ENCODE measurements around the gene PROZ.
A peak's percentile ranks its signal among the peaks of the same experiment; 100 is the strongest.

PROZ gene

DNA sequence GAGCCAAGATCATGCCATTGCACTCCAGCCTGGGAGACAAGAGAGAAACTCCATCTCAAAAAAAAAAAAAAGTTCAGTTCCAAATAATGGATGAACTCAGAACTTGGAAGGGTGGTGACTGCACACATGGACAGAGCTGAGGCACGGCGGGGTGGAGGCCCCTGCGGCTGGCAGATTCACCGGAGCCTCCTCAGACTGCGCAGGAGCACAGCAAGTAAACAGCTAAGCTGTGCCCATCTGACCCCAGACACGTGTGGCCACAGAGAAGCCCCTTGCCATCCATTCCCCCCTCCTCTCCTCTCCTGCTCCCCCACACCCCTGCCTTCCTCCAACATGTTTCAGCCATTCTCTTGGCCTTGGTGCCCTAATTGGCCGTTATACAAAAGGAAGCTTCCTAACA is 15.6 kb upstream of the PROZ start:
- DNase-seq: no peak

GRCh38 chr13:113143466-113144254 is 14.8 kb upstream of the PROZ start:
- DNase-seq: no peak

DNA sequence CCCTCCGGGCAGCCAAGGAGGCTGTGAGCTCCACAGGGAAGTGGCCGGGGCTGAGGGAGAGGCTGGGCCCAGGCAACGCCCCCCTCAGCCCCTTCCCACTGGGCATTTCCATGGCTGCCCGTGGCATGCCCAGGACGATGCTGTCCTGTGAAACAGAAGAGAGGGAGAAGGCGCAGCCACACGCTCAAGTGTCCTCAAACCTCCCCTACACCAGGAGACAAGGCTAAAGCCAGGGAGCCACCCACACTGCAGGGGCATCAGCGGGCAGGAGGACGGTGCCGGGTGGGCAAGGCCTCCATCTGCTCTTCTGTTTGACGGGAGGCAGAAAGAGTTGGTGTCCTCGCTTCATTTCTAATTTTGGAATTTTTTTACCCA is 14.2 kb upstream of the PROZ start:
- no peak for DNase-seq

GRCh38 chr13:113145496-113145895 is 13.0 kb upstream of the PROZ start:
- no peak for DNase-seq

DNA sequence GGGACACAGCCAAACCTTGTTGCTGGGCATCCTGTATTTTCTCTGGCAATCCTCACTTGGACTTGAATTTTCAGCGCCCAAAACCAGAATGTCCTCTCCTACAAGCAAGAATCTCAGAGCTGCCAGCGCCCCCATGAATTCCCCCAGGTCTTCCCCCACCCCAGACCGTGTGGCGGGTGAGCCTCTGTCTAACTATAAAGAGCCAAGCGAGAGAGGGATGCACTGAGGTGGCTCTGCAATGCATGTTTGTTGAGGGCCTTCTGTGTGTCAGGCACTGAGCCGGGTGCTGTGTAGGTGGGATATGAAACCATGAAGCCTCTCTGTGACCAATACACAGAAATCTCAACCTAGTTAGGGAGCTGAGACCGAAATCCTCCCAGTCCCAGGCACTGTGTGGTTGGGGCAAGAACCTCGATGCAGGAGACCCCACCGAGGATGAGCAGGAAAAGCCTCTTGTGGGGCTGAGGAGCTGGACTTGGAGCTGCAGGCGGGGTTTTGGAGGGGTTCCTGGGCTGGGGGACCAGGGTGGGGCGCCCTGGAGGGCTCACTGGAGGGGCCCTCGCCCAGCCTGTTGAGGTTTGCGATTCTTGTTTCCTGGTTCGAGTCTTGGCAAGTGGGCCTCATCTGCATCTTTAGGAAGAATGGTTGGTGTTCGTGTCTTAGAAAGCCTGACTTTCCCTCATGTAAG is 12.4 kb upstream of the PROZ start:
- no peak for DNase-seq

GRCh38 chr13:113146750-113147149 is 11.7 kb upstream of the PROZ start:
- no peak for DNase-seq

DNA sequence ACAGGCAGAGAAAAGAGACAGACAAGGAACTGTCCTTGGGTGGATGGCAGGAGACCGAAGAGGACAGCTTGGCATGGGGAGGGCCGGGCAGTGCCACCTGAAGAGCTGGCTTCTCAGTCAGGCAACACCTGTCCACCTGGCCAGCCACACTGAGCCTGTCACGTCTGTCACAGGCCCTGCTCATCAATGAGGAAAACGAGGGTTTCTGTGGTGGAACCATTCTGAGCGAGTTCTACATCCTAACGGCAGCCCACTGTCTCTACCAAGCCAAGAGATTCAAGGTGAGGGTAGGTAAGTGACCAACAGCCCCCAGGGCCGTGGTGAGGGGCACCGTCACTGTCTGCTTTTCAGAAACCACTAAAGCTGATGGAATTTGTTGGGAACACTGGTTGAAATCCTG is 11.2 kb upstream of the PROZ start:
- no peak for DNase-seq

- no peak for DNase-seq
These were observed 10.0 kb upstream of the PROZ start for GRCh38 chr13:113148407-113148806.

DNA sequence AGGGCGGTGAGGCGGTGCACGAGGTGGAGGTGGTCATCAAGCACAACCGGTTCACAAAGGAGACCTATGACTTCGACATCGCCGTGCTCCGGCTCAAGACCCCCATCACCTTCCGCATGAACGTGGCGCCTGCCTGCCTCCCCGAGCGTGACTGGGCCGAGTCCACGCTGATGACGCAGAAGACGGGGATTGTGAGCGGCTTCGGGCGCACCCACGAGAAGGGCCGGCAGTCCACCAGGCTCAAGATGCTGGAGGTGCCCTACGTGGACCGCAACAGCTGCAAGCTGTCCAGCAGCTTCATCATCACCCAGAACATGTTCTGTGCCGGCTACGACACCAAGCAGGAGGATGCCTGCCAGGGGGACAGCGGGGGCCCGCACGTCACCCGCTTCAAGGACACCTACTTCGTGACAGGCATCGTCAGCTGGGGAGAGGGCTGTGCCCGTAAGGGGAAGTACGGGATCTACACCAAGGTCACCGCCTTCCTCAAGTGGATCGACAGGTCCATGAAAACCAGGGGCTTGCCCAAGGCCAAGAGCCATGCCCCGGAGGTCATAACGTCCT is 9.4 kb upstream of the PROZ start:
- DNase-seq: no peak

DNA sequence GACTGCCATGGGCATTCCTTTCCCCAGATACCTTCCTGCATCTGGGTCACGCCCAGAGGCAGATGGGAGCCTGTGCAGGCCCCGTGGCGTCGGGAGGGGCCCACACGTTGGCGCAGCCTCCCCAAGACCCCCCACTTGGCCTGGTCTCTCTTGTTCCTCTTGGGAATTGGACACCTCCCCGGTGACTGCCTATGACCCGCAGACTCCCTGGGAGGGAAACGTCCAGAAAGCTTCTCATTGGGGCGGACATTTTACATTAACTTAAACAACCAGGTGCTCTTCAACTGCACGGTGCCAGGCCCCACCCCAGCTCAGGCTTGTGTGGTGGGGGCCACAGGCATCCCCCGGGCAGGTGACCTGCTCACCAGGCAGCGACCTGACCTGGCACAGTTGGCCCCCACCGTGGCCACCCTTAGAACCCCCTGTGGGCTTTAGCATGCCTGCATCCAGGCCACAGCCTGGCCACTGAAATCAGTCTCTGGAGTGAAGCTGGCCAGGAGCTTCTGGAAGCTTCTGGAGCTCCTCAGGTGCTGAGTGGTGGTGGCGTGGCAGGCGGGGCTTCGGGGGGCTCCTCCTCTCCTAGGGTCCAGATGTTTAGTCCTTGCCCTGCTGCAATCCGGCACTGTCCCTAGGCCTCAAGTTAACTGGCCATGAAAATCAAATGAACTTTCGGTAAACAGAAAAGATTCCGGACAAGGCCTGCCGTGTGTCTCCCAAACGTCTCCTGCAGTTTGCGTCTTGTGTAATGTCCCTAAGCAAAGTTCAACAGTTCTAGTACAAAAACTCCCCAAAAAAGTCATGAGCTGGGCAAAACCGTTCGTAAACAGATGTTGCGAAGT is 8.5 kb upstream of the PROZ start:
- no peak for DNase-seq

DNA sequence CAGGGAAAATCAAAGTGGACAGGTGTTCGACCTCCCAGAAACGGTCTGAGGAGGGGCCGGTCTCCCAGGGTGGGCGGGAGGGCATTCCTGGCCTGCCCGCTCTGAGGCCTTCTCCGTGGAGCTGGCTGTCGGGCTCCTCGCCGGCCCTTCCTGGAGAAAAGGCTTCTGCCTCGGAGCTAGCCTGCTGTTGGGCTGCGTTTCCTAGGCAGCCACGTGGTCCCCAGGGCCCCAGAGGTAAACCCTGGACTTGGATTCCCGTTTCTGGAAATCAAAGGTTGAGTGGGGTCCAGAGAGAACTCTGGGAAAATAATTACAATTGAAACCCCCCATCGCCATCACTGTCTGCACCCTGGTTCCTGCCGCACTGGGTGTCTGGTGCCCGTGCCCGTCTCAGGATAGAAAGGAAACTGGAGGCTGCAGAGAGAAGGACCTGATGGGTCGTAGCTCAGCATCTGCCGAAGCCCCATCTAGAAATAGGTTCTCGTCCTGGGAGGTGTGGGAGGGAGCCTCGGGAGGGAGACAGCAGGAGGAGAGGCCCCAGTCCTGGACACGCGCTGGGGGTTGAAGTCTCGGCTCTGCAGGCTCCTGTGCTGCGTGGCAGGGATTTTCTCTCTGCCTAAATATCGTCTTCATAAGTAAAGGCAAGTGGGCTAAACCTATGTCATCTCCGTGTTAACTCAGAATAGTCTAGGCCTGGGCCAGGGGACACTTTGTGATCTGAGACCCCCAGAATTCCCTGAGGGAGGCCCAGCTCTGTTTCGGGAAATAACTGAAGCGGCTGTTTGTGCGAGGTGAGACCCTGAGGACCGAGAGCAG is 7.7 kb upstream of the PROZ start:
- no peak for DNase-seq

DNA sequence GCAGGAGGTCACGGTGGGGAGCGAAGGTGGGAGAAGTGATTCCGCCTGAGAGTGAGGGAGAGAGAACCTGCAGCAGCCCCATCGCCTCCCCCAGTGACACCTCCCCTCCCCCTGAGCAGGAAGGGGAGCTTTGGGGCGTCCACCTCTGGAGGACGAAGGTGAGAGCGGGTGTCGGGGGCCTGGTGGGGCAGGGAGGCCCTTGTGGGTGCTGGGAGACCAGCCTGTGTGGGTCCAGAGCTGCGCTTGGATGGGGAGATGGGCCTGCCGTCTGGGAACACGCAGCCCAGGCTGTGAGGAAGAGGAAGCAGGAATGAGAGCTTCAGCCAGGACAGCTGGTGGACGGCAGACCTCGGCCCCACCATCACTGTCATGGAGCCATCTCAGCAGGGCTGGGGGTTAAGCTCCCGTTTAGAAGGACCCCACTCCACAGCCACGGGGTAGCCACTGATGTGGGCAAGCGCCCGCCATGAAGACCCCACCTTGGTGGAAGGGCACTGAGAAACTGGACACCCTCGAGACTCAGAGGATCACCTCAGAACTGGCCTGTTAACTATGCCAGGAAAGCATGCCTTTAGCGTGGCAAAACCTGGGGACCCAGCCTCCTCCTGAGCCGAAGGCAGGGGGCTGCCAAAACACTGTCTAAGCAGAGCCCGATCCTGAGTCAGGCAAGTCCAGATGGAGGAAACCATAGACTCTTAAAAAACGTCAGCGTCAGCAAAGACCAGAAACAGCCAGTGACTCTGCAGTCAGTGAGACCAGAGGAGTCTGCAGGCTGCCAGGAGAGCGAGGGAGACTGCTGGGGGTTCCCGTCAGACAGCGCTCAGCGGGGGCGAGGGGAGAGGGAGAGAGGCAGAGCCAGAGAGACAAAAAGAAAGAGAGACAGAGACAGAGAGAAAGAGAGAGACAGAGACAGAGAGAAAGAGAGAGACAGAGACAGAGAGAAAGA is 6.4 kb upstream of the PROZ start:
- peak; percentile 35 for DNase-seq

GRCh38 chr13:113152691-113152983 is 5.8 kb upstream of the PROZ start:
- DNase-seq: peak; percentile 35

- no peak for DNase-seq
These were observed 5.3 kb upstream of the PROZ start for GRCh38 chr13:113152984-113153809.

DNA sequence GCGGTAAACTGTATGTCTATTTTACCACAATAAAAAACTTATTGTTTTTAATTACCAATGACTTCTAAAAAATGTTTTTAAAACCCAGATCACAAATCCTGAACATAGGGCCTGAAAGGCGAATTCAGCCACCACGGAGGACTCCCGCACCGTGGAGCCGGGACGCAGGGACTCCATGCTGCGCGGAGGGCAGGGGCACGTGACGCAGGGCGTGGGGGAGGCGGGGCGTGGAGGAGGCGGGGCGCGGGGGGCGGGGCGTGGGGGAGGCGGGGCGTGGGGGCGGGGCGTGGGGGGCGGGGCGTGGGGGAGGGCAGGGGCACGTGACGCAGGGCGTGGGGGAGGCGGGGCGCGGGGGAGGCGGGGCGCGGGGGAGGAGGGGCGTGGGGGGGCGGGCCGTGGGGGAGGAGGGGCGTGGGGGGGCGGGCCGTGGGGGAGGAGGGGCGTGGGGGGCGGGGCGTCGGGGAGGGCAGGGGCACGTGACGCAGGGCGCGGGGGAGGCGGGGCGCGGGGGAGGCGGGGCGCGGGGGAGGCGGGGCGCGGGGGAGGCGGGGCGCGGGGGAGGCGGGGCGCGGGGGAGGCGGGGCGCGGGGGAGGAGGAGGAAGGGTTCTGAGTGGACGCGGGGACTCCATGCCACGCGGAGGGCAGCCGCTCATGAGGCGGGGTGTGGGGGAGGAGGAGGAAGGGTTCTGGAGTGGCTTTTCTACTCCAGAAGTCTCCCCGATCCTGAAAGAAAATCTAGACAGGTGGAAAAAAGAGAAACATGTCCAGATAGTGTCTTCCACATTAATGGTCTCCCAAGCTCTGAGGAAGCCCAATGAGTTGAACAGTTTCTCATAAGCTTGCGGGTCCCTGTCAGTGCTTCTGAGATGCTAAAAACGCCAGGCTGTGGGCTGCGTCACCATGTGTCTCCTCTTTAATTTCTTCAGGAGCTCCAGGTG is 4.4 kb upstream of the PROZ start:
- DNase-seq: peak; percentile 68

GRCh38 chr13:113155201-113155600 is 3.2 kb upstream of the PROZ start:
- DNase-seq: no peak

- no peak for DNase-seq
These were observed 2.3 kb upstream of the PROZ start for GRCh38 chr13:113155982-113156655.

- no peak for DNase-seq
These were observed 1.1 kb upstream of the PROZ start for GRCh38 chr13:113157206-113157928.
